Glomerular visceral epithelial cell (primary cell): ENCODE results near the gene NRK.
"Not testable (repeated sequence)": the region's sequence is repeated elsewhere in the genome, so short reads cannot be mapped to it uniquely, and the experiment has no call there.

Experiments
- DNase-seq: peaks from one replicate; pipeline ENCODE4 v3.0.0-alpha.2; 2016; ENCODE audit errors: extremely low spot score

Gene NRK

GRCh38 chrX:105882581-105883275, 60.4 kb downstream of the NRK start:
- DNase-seq: no peak

GRCh38 chrX:105894721-105895120, 72.4 kb downstream of the NRK start:
- DNase-seq: no peak

- no peak for DNase-seq
Measured at GRCh38 chrX:105909576-105909975, 87.2 kb downstream of the NRK start.

- no peak for DNase-seq
Measured at GRCh38 chrX:105910563-105911105, 88.3 kb downstream of the NRK start.

- DNase-seq: no peak
Measured at GRCh38 chrX:105945266-105945665, 122.9 kb downstream of the NRK start.

GRCh38 chrX:105969487-105969886, 147.1 kb downstream of the NRK start:
- DNase-seq: no peak

GRCh38 chrX:105972690-105973386, 150.5 kb downstream of the NRK start:
- peak; percentile 14 for DNase-seq

GRCh38 chrX:105973387-105973739, 151.0 kb downstream of the NRK start:
- no peak for DNase-seq

- no peak for DNase-seq
Measured at GRCh38 chrX:105975382-105975781, 153.0 kb downstream of the NRK start.

- no peak for DNase-seq
Measured at GRCh38 chrX:105981772-105982485, 159.6 kb downstream of the NRK start.

GRCh38 chrX:105988487-105988886, 166.1 kb downstream of the NRK start:
- not testable (repeated sequence) for DNase-seq

- no peak for DNase-seq
Measured at GRCh38 chrX:105999294-105999693, 177.0 kb downstream of the NRK start.

- DNase-seq: no peak
Measured at GRCh38 chrX:106000203-106000602, 177.9 kb downstream of the NRK start.

GRCh38 chrX:106000609-106001008, 178.3 kb downstream of the NRK start:
- not testable (repeated sequence) for DNase-seq

- DNase-seq: no peak
Measured at GRCh38 chrX:106005684-106006083, 183.3 kb downstream of the NRK start.

GRCh38 chrX:106007815-106008214, 185.5 kb downstream of the NRK start:
- no peak for DNase-seq
